HepG2 (cell line): Measurements from ENCODE around the gene NCOA4. TPM values are rescaled to one million over a fixed set of nuclear protein-coding genes. Genes with fewer than 3 reads are reported as not detected.

Source experiments
- ARHGAP35 ChIP-seq: sonication (generic); formaldehyde crosslinking; IDR thresholded peaks from 2 replicates; pipeline ENCODE4 v1.9.0; 2022; ENCODE audit warnings: mild to moderate bottlenecking, inconsistent platforms, moderate library complexity, missing genetic modification reagents, borderline replicate concordance
- ATAD3A ChIP-seq: sonication (generic); formaldehyde crosslinking; IDR thresholded peaks from 2 replicates; pipeline ENCODE4 v1.4.0; 2020; ENCODE audit warnings: missing genetic modification reagents
- EEA1 ChIP-seq: sonication (generic); formaldehyde crosslinking; IDR thresholded peaks from 2 replicates; pipeline ENCODE4 v1.5.1; 2020; ENCODE audit warnings: mild to moderate bottlenecking, missing genetic modification reagents, borderline replicate concordance
- FOXP1 ChIP-seq, 2 experiments: fragments of 450-650 bp in 1 of 2; IDR thresholded peaks; 2 replicates each; pipeline ENCODE4 v1.6.1; 2017 to 2018; ENCODE audit warnings: antibody characterized with exemption in 1 of 2
- KLF11 ChIP-seq: IDR thresholded peaks from 2 replicates; pipeline ENCODE4 v1.6.1; 2016; ENCODE audit warnings: missing compliant biosample characterization
- KLF15 ChIP-seq: sonication (generic); formaldehyde crosslinking; IDR thresholded peaks from 2 replicates; pipeline ENCODE4 v1.8.1; 2023; ENCODE audit warnings: borderline replicate concordance, mild to moderate bottlenecking, inconsistent platforms, missing genetic modification reagents, mixed read lengths
- MBD4 ChIP-seq: IDR thresholded peaks from 2 replicates; pipeline ENCODE4 v1.6.1; 2012; ENCODE audit warnings: low read length, inconsistent platforms, borderline replicate concordance
- MTF1 ChIP-seq: sonication (generic); formaldehyde crosslinking; IDR thresholded peaks from 2 replicates; pipeline ENCODE4 v1.5.0; 2020; ENCODE audit warnings: missing genetic modification reagents
- PLRG1 ChIP-seq: fragments of 450-650 bp; conservative IDR thresholded peaks from 2 replicates; pipeline ENCODE4 v1.6.1; 2016
- RFX3 ChIP-seq: IDR thresholded peaks from 2 replicates; pipeline ENCODE4 v1.6.1; 2016; ENCODE audit warnings: missing biosample characterization, missing genetic modification reagents
- SMAD1 ChIP-seq: sonication (generic); formaldehyde crosslinking; IDR thresholded peaks from 2 replicates; pipeline ENCODE4 v1.4.0; 2020; ENCODE audit warnings: missing genetic modification reagents, low read depth, mild to moderate bottlenecking, borderline replicate concordance
- U2AF1 ChIP-seq: fragments of 200-400 bp; formaldehyde crosslinking; optimal IDR thresholded peaks from 2 replicates; pipeline ENCODE3; 2017; ENCODE audit warnings: mild to moderate bottlenecking, low read depth, low read length
- ZBTB42 ChIP-seq: sonication (generic); formaldehyde crosslinking; IDR thresholded peaks from 2 replicates; pipeline ENCODE4 v1.5.0; 2020; ENCODE audit warnings: mild to moderate bottlenecking, missing genetic modification reagents
- ZFP41 ChIP-seq: sonication (generic); formaldehyde crosslinking; IDR thresholded peaks from 2 replicates; pipeline ENCODE4 v1.4.0; 2020; ENCODE audit warnings: mild to moderate bottlenecking, missing genetic modification reagents, borderline replicate concordance
- ZNF224 ChIP-seq: sonication (generic); formaldehyde crosslinking; IDR thresholded peaks from 2 replicates; pipeline ENCODE4 v1.5.0; 2020; ENCODE audit warnings: mild to moderate bottlenecking, missing genetic modification reagents
- ZNF382 ChIP-seq: sonication (generic); formaldehyde crosslinking; IDR thresholded peaks from 2 replicates; pipeline ENCODE4 v1.5.0; 2020; ENCODE audit warnings: missing genetic modification reagents, mild to moderate bottlenecking, borderline replicate concordance
- ZNF530 ChIP-seq: sonication (generic); formaldehyde crosslinking; IDR thresholded peaks from 2 replicates; pipeline ENCODE4 v1.5.0; 2020; ENCODE audit warnings: low read depth, mild to moderate bottlenecking, missing genetic modification reagents
- ZNF549 ChIP-seq: sonication (generic); formaldehyde crosslinking; IDR thresholded peaks from 2 replicates; pipeline ENCODE4 v1.5.0; 2020; ENCODE audit warnings: missing genetic modification reagents
- ZNF703 ChIP-seq: sonication (generic); formaldehyde crosslinking; IDR thresholded peaks from 2 replicates; pipeline ENCODE4 v1.5.1; 2020; ENCODE audit warnings: missing genetic modification reagents, mild to moderate bottlenecking, moderate library complexity, borderline replicate concordance
- polyA plus RNA-seq, 8 experiments: library from polyadenylated mRNA; depleted of rRNA in 3 of 8; stranded (reverse) in 7 of 8; unstranded in 1 of 8; fragments of >200 nt; fragmentation: Illumina TruSeq in 4 of 8; extraction: Trizol in 4 of 8; gene quantifications; 2 replicates each; pipeline versions ENCODE4 v1.2.1 to v1.2.3, GENCODE V29; 2011 to 2016; ENCODE audit warnings: low read depth in 4 of 8, missing spikeins in 1 of 8, mixed read lengths in 1 of 8; ENCODE audit not compliant: insufficient read depth in 1 of 8
- total RNA-seq, 5 experiments: library from RNA; depleted of rRNA; stranded (reverse); fragments of >200 nt; fragmentation: Illumina TruSeq; extraction: Trizol; gene quantifications; 2 replicates each; pipeline ENCODE4 v1.2.3, GENCODE V29; 2016; ENCODE audit warnings: low read depth in 1 of 5
- TF ChIP-seq, protein P1 (sequence below): sonication (generic); formaldehyde crosslinking; IDR thresholded peaks from 2 replicates; pipeline ENCODE4 v1.8.1; 2022; ENCODE audit warnings: mild to moderate bottlenecking, missing genetic modification reagents
- TF ChIP-seq, protein P2 (sequence below): sonication (generic); formaldehyde crosslinking; IDR thresholded peaks from 2 replicates; pipeline ENCODE4 v1.4.0; 2020; ENCODE audit warnings: missing genetic modification reagents
- TF ChIP-seq, protein P3 (sequence below): sonication (generic); formaldehyde crosslinking; IDR thresholded peaks from 2 replicates; pipeline ENCODE4 v1.9.0; 2022; ENCODE audit warnings: missing genetic modification reagents, mild to moderate bottlenecking, borderline replicate concordance

The NCOA4 gene
- total and polyA plus RNA-seq, 2 of the 13 experiments (the other 11 are each of a cell fraction or from before 2014, with no cell fraction given): 306 to 400 TPM

DNA sequence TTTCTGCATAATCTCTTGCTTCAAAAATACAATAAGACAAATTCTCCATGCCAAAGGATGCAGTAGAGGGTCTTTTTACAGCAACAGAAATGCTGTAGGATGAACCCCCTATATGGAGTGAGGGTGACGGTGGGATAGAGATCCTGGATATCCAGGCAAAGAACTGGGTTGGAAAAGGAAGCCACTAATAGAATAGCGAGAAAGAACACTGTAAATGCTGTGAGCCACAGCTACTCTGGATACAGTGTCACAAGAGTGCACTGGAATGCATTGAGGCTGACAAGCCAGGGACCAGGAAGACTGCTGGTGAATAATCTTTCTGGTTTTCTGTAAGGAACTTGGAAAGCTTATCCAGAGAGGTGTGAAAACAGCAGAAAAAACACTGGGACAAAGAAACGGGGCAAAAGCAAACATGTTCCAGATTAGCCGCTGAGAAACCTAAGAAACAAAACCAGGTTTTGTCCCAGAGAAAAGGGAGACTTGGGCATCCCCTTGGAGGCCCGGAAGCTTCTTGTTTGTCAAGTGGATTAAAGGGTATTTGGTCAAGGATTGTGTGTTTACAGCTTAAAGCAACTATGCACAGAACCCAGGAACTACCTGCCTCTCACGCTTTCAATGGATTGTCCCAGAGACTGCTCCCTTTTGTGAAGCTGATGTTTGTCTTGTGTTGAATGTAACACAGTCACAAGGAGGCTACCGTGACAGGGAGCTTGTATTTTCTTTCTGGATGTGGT is 21.8 kb upstream of the NCOA4 start (continued):
- TF ChIP-seq, protein P1, sequence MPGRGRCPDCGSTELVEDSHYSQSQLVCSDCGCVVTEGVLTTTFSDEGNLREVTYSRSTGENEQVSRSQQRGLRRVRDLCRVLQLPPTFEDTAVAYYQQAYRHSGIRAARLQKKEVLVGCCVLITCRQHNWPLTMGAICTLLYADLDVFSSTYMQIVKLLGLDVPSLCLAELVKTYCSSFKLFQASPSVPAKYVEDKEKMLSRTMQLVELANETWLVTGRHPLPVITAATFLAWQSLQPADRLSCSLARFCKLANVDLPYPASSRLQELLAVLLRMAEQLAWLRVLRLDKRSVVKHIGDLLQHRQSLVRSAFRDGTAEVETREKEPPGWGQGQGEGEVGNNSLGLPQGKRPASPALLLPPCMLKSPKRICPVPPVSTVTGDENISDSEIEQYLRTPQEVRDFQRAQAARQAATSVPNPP: no peak; the same call in 1 of the 2 replicates
- TF ChIP-seq KLF11 (CRISPR knock-in tag) (no peak; the same call in 1 of the 2 replicates), RFX3 (CRISPR knock-in tag) (no peak), U2AF1 (no peak), ZBTB42 (CRISPR knock-in tag) (no peak), ZNF224 (peak; percentile 56; the same call in 1 of the 2 replicates), SMAD1 (CRISPR knock-in tag) (no peak), ZNF530 (CRISPR knock-in tag) (no peak), ZFP41 (CRISPR knock-in tag) (no peak), EEA1 (CRISPR knock-in tag) (no peak), MBD4 (no peak), MTF1 (CRISPR knock-in tag) (no peak), ZNF549 (CRISPR knock-in tag) (no peak), ARHGAP35 (CRISPR knock-in tag) (no peak), ZNF703 (peak; percentile 91), FOXP1 (IDR thresholded peaks at IDR 0.05) (no peak), FOXP1 (CRISPR knock-in tag; IDR thresholded peaks at IDR 0.05) (peak; percentile 99), ATAD3A (CRISPR knock-in tag) (no peak), PLRG1 (no peak), ZNF382 (CRISPR knock-in tag) (no peak), KLF15 (CRISPR knock-in tag) (no peak)
- TF ChIP-seq, protein P2, sequence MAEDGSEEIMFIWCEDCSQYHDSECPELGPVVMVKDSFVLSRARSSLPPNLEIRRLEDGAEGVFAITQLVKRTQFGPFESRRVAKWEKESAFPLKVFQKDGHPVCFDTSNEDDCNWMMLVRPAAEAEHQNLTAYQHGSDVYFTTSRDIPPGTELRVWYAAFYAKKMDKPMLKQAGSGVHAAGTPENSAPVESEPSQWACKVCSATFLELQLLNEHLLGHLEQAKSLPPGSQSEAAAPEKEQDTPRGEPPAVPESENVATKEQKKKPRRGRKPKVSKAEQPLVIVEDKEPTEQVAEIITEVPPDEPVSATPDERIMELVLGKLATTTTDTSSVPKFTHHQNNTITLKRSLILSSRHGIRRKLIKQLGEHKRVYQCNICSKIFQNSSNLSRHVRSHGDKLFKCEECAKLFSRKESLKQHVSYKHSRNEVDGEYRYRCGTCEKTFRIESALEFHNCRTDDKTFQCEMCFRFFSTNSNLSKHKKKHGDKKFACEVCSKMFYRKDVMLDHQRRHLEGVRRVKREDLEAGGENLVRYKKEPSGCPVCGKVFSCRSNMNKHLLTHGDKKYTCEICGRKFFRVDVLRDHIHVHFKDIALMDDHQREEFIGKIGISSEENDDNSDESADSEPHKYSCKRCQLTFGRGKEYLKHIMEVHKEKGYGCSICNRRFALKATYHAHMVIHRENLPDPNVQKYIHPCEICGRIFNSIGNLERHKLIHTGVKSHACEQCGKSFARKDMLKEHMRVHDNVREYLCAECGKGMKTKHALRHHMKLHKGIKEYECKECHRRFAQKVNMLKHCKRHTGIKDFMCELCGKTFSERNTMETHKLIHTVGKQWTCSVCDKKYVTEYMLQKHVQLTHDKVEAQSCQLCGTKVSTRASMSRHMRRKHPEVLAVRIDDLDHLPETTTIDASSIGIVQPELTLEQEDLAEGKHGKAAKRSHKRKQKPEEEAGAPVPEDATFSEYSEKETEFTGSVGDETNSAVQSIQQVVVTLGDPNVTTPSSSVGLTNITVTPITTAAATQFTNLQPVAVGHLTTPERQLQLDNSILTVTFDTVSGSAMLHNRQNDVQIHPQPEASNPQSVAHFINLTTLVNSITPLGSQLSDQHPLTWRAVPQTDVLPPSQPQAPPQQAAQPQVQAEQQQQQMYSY (CRISPR knock-in tag): peak; percentile 36; the same call in 1 of the 2 replicates
- TF ChIP-seq, protein P3, sequence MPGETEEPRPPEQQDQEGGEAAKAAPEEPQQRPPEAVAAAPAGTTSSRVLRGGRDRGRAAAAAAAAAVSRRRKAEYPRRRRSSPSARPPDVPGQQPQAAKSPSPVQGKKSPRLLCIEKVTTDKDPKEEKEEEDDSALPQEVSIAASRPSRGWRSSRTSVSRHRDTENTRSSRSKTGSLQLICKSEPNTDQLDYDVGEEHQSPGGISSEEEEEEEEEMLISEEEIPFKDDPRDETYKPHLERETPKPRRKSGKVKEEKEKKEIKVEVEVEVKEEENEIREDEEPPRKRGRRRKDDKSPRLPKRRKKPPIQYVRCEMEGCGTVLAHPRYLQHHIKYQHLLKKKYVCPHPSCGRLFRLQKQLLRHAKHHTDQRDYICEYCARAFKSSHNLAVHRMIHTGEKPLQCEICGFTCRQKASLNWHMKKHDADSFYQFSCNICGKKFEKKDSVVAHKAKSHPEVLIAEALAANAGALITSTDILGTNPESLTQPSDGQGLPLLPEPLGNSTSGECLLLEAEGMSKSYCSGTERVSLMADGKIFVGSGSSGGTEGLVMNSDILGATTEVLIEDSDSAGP: no peak; the same call in 1 of the 2 replicates
